Liver (tissue), 3 donors: Measurements from ENCODE around the gene UBE2D3.

Experiments
- ATF3 ChIP-seq: IDR thresholded peaks from 2 replicates; pipeline ENCODE4 v1.6.1; 2016; ENCODE audit warnings: antibody characterized with exemption
- CTCF ChIP-seq: fragments of 150-350 bp; IDR thresholded peaks from 2 replicates; pipeline ENCODE4 v1.5.1; 2017; ENCODE audit warnings: improper control_type of control experiment, low read depth, low read length; ENCODE audit not compliant: missing input control
- GABPA ChIP-seq, 2 donors: IDR thresholded peaks in 1 of 2; conservative IDR thresholded peaks in 1 of 2; 2 replicates each; pipeline ENCODE4 v1.6.1; 2016; ENCODE audit warnings: antibody characterized with exemption in 2 of 2, mild to moderate bottlenecking in 1 of 2, moderate library complexity in 1 of 2
- HNF4A ChIP-seq, 2 donors: conservative IDR thresholded peaks; 2 replicates each; pipeline ENCODE4 v1.6.1; 2016; ENCODE audit warnings: antibody characterized with exemption in 2 of 2, mild to moderate bottlenecking in 2 of 2
- HNF4G ChIP-seq: IDR thresholded peaks from 2 replicates; pipeline ENCODE4 v1.6.1; 2016; ENCODE audit warnings: antibody characterized with exemption
- JUND ChIP-seq, 2 donors: IDR thresholded peaks; 2 replicates each; pipeline ENCODE4 v1.6.1; 2016; ENCODE audit warnings: antibody characterized with exemption in 2 of 2
- MAX ChIP-seq: IDR thresholded peaks from 2 replicates; pipeline ENCODE4 v1.6.1; 2016; ENCODE audit warnings: antibody characterized with exemption
- NR2F2 ChIP-seq: IDR thresholded peaks from 2 replicates; pipeline ENCODE4 v1.6.1; 2016; ENCODE audit warnings: antibody characterized with exemption
- RAD21 ChIP-seq, 2 donors: IDR thresholded peaks; 2 replicates each; pipeline ENCODE4 v1.6.1; 2016; ENCODE audit warnings: antibody characterized with exemption in 2 of 2, mild to moderate bottlenecking in 2 of 2
- REST ChIP-seq: IDR thresholded peaks from 2 replicates; pipeline ENCODE4 v1.6.1; 2016; ENCODE audit warnings: antibody characterized with exemption, mild to moderate bottlenecking
- SP1 ChIP-seq: IDR thresholded peaks from 2 replicates; pipeline ENCODE4 v1.6.1; 2018; ENCODE audit warnings: antibody characterized with exemption, mild to moderate bottlenecking
- TAF1 ChIP-seq: conservative IDR thresholded peaks from 2 replicates; pipeline ENCODE4 v1.6.1; 2016; ENCODE audit warnings: antibody characterized with exemption, mild to moderate bottlenecking
- YY1 ChIP-seq: IDR thresholded peaks from 2 replicates; pipeline ENCODE4 v1.6.1; 2016; ENCODE audit warnings: antibody characterized with exemption, mild to moderate bottlenecking
- ZBTB33 ChIP-seq: IDR thresholded peaks from 2 replicates; pipeline ENCODE4 v1.6.1; 2016; ENCODE audit warnings: antibody characterized with exemption
- donor health status: healthy.
- donor health status: healthy.

- TF ChIP-seq RAD21 (IDR thresholded peaks at IDR 0.05): no peak
- TF ChIP-seq NR2F2: no peak
- no peak for TF ChIP-seq CTCF
- no peak for TF ChIP-seq ATF3
- no peak for TF ChIP-seq YY1
- TF ChIP-seq TAF1: no peak
- TF ChIP-seq REST: no peak
- no peak for TF ChIP-seq ZBTB33
- TF ChIP-seq MAX: no peak
- TF ChIP-seq SP1: no peak
- no peak for TF ChIP-seq JUND (IDR thresholded peaks at IDR 0.05)
- no peak for TF ChIP-seq HNF4G
- no peak for TF ChIP-seq GABPA (IDR thresholded peaks at IDR 0.05 in 1 of 2, conservative IDR thresholded peaks at IDR 0.05 in 1 of 2)
- no peak for TF ChIP-seq HNF4A (conservative IDR thresholded peaks at IDR 0.05)
Measured at GRCh38 chr4:102842367-102842766, 15.0 kb upstream of the UBE2D3 start.
